BJ (cell line): ENCODE measurements around the gene BCL7B. TPM values are rescaled to one million over a fixed set of nuclear protein-coding genes. Genes with fewer than 3 reads are reported as not detected.

Experiments
- CTCF ChIA-PET: fragments of 350-600 bp; formaldehyde crosslinking; extraction: SDS; loops from one replicate; lab custom pipeline; 2021; ENCODE audit warnings: antibody characterized with exemption, inconsistent platforms; lab: Yijun Ruan, JAX
- POLR2A ChIA-PET: fragments of 300-600 bp; sonication (Branson Sonifier 250); formaldehyde crosslinking; extraction: SDS; loops from one replicate; lab custom pipeline; 2021; ENCODE audit warnings: antibody characterized with exemption; lab: Charles Lee
- DNase-seq: peaks from one replicate; pipeline ENCODE4 v3.0.0-alpha.2; 2011; ENCODE audit warnings: low read depth
- H3K27me3 ChIP-seq: 2 replicates; pipeline ENCODE4 v1.6.0; 2011; ENCODE audit warnings: low read length; ENCODE audit not compliant: control insufficient read depth, insufficient read depth
- H3K36me3 ChIP-seq: 2 replicates; pipeline ENCODE4 v1.5.1; 2011; ENCODE audit warnings: low read length; ENCODE audit not compliant: control insufficient read depth, insufficient read depth
- H3K4me3 ChIP-seq: 2 replicates; pipeline ENCODE4 v1.5.1; 2011; ENCODE audit warnings: low read depth, mild to moderate bottlenecking, control low read depth, low read length
- CTCF ChIP-seq: IDR thresholded peaks from 2 replicates; pipeline ENCODE4 v1.5.1; 2011; ENCODE audit warnings: low read depth, mild to moderate bottlenecking, control low read depth, inconsistent platforms, low read length, moderate library complexity; ENCODE audit not compliant: insufficient read depth
- polyA plus RNA-seq: library from polyadenylated mRNA; depleted of rRNA; stranded (reverse); fragments of >200 nt; gene quantifications from 2 replicates; pipeline ENCODE4 v1.2.3, GENCODE V29; 2011

The BCL7B gene
- polyA plus RNA-seq, 1 experiment, result 89.6 TPM

GRCh38 chr7:73565675-73566340 is 8.3 kb upstream of the BCL7B start:
- no peak for DNase-seq
- Histone ChIP-seq H3K27me3 (no peaks in the 10 kb centered on the region), H3K36me3 (peaks cover 8% of the 10 kb centered on the region), H3K4me3 (no peak overlapping the region)
- POLR2A ChIA-PET, result no interaction called here
- no peak for TF ChIP-seq CTCF
- CTCF ChIA-PET, result interaction anchor here (0.8 to 1.4 kb wide), 2 partner anchors 87 to 169 kb away, joined by 3 to 4 read pairs; no protein-coding TSS in a partner anchor

- Histone ChIP-seq H3K27me3 (no peaks in the 10 kb centered on the region), H3K36me3 (no peaks in the 10 kb centered on the region), H3K4me3 (no peak overlapping the region)
- CTCF ChIA-PET, result interaction anchor here (1.1 to 2.0 kb wide), 3 partner anchors 16 to 46 kb away, joined by 3 to 7 read pairs (median 4); partner anchors contain the start of gene BAZ1B
- peak; percentile 53 for DNase-seq
- POLR2A ChIA-PET, result interaction anchor here (1.0 kb wide), 1 partner anchor 18 kb away, joined by 12 read pairs; the partner anchor contains the start of gene TBL2
- TF ChIP-seq CTCF, result no peak
Measured at GRCh38 chr7:73560109-73560835, 2.8 kb upstream of the BCL7B start.

- no peak for TF ChIP-seq CTCF
- peaks cover 5% of the 10 kb centered on the region for H3K36me3 ChIP-seq
- DNase-seq, result peak; percentile 67
- no peaks in the 10 kb centered on the region for H3K27me3 ChIP-seq
- ChIA-PET CTCF (interaction anchor here (0.7 to 1.0 kb wide), 3 partner anchors 20 to 168 kb away, joined by 3 read pairs; no protein-coding TSS in a partner anchor), POLR2A (interaction anchor here (0.6 to 0.7 kb wide), 2 partner anchors 17 to 1101 kb away, joined by 3 to 13 read pairs; partner anchors contain the start of gene GTF2I)
- peak overlapping the region; percentile 97 for H3K4me3 ChIP-seq
Measured at GRCh38 chr7:73557108-73557396, 438 bp downstream of the BCL7B start.

- DNase-seq, result no peak
- Histone ChIP-seq H3K27me3 (no peaks in the 10 kb centered on the region), H3K4me3 (peak overlapping the region; percentile 97), H3K36me3 (peaks cover 5% of the 10 kb centered on the region)
- CTCF ChIA-PET, result interaction anchor here (0.7 to 1.0 kb wide), 3 partner anchors 21 to 169 kb away, joined by 3 read pairs; no protein-coding TSS in a partner anchor
- no peak for TF ChIP-seq CTCF
- POLR2A ChIA-PET, result interaction anchor here (0.6 to 0.7 kb wide), 2 partner anchors 18 to 1101 kb away, joined by 3 to 13 read pairs; partner anchors contain the start of gene GTF2I
Measured at GRCh38 chr7:73556208-73557107, 1.0 kb downstream of the BCL7B start.
